Right renal cortex interstitium (tissue), 3 donors: ENCODE measurements around the gene PCARE. TPM values are rescaled to one million over a fixed set of nuclear protein-coding genes. Genes with fewer than 3 reads are reported as not detected.

ENCODE experiments used
- DNase-seq, 3 donors: peaks; one replicate each; pipeline ENCODE4 v3.0.0-alpha.2; 2013; ENCODE audit warnings: low read depth in 3 of 3, low spot score in 2 of 3
- polyA plus RNA-seq, 3 donors: library from polyadenylated mRNA; unstranded; fragments of 120-200 nt; gene quantifications; one replicate each; pipeline ENCODE4 v1.2.1, GENCODE V29; 2013; ENCODE audit not compliant: insufficient read length in 3 of 3

The PCARE gene
- polyA plus RNA-seq, 3 donors, result 0.28 to 0.43 (median 0.35) TPM

GRCh38 chr2:29064346-29064715 is 10.0 kb downstream of the PCARE start:
- DNase-seq, result no peak

GRCh38 chr2:29063646-29064345 is 10.5 kb downstream of the PCARE start:
- no peak for DNase-seq

GRCh38 chr2:29063056-29063455 is 11.3 kb downstream of the PCARE start:
- no peak for DNase-seq

- no peak for DNase-seq
These were observed 12.0 kb downstream of the PCARE start for GRCh38 chr2:29062371-29062770.

GRCh38 chr2:29061616-29062015 is 12.7 kb downstream of the PCARE start:
- no peak for DNase-seq

GRCh38 chr2:29061176-29061575 is 13.1 kb downstream of the PCARE start:
- no peak for DNase-seq

- DNase-seq, result peak in 1 of 3 donors; percentile 27
These were observed 13.9 kb downstream of the PCARE start for GRCh38 chr2:29060441-29060840.

- no peak for DNase-seq
These were observed 14.7 kb downstream of the PCARE start for GRCh38 chr2:29059624-29060023.

- no peak for DNase-seq
These were observed 17.3 kb downstream of the PCARE start for GRCh38 chr2:29057006-29057405.

GRCh38 chr2:29056452-29056851 is 17.9 kb downstream of the PCARE start:
- DNase-seq, result no peak

GRCh38 chr2:29055601-29056000 is 18.7 kb downstream of the PCARE start:
- DNase-seq, result no peak

GRCh38 chr2:29054430-29054829 is 19.9 kb downstream of the PCARE start:
- no peak for DNase-seq

- DNase-seq, result no peak
These were observed 20.5 kb downstream of the PCARE start for GRCh38 chr2:29053670-29054400.

GRCh38 chr2:29053223-29053622 is 21.1 kb downstream of the PCARE start:
- no peak for DNase-seq

GRCh38 chr2:29052807-29053206 is 21.5 kb downstream of the PCARE start:
- DNase-seq, result no peak

- no peak for DNase-seq
These were observed 22.6 kb downstream of the PCARE start for GRCh38 chr2:29051730-29052129.

GRCh38 chr2:29050591-29050990 is 23.7 kb downstream of the PCARE start:
- DNase-seq, result no peak

GRCh38 chr2:29047083-29047845 is 27.1 kb downstream of the PCARE start:
- DNase-seq, result no peak

GRCh38 chr2:29046321-29046720 is 28.0 kb downstream of the PCARE start:
- DNase-seq, result no peak

GRCh38 chr2:29044459-29044858 is 29.9 kb downstream of the PCARE start:
- DNase-seq, result no peak

GRCh38 chr2:29042561-29043075 is 31.7 kb downstream of the PCARE start:
- peak; percentile 52 to 69 (median 53) for DNase-seq
